SHP77 (cell line): Measurements from ENCODE around the gene TXNRD3.
"Not testable (repeated sequence)": the region's sequence is repeated elsewhere in the genome, so short reads cannot be mapped to it uniquely, and the experiment has no call there.

Source experiments
- DNase-seq, 2 experiments: peaks; one replicate each; lab custom pipeline; 2025; lab: John Stamatoyannopoulos, UW

The TXNRD3 gene

DNA sequence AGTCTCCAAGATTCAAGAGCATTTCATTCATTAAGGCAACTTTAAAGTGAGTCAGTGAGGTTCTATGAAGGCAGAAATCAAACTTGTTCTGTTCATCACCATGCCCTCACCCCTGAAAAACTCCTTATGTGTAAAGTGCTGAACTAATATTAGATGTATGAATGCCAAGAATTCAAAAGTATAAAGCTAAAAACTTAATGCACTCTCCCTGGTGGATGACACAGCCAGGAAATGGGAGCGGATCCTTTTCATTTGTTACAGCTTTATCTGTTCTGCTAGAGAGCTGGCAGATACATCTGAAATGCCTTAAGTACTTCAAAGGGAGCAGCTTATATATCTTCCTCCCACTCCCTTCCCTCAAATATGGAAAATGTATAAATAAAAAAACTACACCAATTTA lies 8.2 kb downstream of the TXNRD3 start:
- DNase-seq: no peak

DNA sequence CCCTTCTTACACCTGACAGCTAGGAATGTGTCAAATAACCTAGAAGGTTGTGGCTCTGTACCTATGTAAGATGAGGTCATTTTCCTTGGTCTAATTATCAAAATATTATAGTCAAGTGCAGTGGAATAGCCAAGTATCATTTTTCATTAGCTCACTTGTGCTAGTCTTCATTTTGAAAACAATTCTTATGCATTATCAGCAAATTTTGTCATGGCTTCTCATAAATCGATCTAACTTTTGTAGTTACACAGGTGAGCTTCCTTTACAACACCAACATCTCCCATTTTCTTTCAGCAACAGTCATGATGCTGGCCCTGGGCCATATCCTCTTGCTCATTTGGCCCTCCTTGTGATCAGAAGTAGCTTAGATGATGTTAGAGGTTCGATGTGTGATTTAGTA lies 10.3 kb downstream of the TXNRD3 start:
- no peak for DNase-seq

DNA sequence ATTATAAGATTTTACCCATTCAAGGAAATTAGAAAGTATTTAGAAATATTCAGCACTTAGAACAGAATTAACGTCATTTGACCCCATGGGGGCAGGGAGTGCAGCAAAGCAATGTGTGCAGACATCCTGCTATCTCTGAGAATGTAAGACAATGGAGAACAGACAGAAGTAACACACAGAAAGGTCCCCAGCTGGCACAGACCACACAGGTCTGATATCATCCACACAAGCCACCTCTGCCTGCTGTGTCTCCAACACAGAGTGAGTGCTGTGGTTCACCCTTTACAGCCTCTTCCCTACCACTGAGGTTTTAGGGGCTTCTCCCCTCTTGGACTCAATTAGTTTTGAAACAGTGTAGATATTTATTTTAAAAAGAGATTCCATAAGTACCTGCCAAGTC lies 16.1 kb downstream of the TXNRD3 start:
- DNase-seq: no peak

DNA sequence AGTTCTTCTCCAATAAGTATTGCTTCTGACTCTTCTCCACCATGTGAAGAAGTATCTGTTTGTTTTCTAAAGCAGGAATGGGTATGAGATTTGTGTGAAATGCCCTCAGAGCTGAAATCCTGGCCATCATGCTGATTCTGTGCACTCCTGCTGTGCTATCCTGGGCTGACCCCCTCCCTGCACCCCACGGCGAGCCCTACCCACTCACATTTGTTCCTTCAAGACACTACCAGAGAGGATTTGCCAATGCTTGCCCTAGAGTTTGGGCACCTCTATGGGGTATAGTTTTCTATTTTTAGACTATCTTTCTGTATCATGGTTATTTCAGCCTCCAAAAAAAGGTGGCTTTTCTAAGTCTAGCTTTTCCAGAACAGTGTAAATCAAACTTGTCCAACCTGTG lies 18.5 kb downstream of the TXNRD3 start:
- no peak for DNase-seq

DNA sequence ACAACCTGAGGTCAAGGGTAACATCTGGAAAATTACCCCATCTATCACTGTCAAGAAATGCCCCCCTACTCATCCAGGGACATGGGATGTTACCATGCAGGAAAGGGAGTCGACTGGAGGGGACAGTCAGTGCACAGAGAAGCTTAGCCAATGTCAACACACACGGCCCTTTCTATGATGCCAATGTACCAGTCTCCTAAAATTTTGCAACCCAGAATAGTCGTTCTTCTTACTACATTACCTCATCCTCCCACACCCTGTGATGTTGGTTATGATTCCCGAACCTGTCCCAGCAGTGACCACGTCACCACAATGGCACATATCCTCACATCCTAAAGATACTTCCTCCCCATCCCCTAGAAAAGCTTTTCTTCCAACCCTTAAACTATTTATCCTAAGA lies 20.1 kb downstream of the TXNRD3 start:
- DNase-seq: no peak

DNA sequence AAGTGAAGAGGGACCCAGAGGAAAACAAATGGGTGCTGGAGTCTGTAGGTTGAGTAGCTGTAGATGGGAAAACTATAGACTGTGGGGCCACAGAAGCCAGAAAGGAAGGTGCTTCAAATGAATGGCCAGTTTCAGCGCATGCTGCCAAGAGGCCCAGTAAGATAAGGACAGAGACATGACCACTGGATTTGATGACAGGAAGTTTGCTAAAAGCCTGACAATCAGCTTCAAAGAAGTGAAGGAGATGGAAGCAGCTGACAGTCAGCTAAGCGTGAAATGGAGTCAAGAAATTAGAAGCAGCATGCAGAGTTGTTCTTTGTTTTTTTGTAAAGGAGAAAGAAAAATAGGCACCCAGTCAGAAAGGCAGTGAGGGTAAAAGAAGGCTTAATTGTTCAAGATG lies 24.9 kb downstream of the TXNRD3 start:
- DNase-seq: no peak

DNA sequence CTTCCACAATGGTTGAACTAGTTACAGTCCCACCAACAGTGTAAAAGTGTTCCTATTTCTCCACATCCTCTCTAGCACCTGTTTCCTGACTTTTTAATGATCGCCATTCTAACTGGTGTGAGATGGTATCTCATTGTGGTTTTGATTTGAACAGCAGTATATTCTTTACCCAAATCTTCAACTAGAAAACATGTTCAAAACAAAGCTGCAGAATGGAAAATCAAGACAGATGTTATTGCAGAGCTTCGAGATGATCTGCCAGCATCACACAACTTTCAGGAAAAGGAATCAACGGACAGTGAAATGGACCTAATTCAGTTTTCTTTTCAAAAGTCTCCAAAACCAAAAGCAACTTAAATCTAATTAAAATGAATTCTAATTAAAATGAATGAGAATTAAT lies 29.2 kb downstream of the TXNRD3 start:
- DNase-seq: not testable (repeated sequence)

DNA sequence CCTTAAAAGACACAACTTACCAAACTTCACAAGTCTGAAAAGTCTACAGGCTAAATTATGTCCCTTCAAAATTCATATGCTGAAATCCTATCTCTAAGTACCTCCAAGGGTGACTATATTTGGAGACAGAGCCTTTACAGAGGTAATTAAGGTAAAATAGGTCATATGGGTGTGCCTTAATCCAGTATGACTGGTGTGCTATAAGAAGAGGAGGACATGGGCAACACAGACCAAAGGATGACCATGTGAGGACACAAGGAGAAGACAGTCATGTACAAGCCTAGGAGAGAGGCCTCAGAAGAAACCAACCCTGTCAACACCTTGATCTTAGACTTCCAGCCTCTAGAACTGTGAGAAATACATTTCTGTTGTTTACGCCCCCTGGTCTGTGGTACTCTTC lies 32.2 kb downstream of the TXNRD3 start:
- DNase-seq: no peak

DNA sequence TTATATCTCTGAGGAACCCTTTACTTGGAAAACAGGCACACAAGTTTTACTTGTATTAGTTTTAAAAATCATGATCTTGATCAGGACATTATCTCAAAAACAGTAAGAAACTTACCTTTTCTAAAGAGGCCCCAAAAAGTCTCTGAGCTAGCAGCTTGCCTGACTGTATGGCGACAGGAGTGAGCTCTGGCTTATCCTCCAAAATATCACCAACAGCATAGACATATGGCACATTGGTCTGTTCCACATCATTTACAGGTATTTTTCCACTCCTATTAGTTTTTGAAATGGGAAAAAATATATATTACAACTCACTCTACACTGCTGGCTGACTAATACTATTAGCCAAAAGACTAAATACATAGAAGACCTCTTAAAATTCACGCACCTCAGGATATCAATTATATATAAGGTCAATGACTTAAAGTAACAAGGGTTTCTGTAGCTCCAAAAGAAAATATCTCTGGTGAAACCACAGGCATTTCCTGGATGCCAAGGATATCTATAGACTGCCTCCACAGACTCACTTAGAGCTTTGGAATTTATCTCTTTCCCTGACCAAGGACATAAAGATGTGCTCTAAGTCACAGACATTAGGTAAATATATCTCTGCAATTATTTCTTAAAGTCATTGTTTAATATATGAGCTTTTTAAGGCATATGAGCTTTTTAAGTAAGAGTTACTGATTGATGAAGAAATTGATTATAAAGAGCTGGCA lies 33.1 kb downstream of the TXNRD3 start:
- DNase-seq: no peak

DNA sequence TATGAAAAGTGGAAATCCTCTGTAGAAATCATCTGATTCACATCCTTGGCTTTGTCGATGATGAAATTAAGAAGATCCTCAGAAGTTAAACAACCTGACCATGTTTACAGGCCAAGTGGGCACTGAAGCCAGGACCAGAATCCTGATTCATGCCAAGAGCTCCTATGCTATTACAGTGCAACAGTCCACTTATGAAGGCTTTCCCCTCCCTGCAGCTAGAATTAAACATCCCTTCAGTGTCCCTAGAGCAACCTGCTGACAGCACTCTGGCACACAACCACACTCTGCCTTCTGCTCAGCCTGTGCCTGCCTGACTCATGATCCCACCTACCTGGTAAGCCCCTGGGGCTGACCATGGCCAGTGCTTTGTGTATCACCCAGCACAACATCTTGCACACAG lies 33.8 kb downstream of the TXNRD3 start:
- DNase-seq: no peak

DNA sequence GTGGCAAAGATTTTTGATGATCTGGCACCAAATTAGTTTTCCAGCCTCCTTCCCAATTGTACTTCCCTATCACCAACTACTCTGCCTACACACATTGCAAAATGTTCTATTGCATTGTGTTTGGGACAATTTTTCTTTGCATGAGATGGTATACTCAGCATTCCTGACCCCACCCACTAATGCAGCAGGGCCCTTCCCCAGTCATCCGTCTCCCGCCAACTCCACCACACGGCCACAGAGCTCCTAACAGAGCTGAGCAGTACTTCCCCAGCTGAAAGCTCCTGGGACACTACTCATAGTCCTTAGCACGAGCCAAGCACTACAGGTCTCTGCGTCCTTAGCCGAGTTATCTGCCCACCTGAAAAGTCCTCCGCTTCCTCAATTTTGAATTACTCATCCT lies 34.2 kb downstream of the TXNRD3 start:
- no peak for DNase-seq

DNA sequence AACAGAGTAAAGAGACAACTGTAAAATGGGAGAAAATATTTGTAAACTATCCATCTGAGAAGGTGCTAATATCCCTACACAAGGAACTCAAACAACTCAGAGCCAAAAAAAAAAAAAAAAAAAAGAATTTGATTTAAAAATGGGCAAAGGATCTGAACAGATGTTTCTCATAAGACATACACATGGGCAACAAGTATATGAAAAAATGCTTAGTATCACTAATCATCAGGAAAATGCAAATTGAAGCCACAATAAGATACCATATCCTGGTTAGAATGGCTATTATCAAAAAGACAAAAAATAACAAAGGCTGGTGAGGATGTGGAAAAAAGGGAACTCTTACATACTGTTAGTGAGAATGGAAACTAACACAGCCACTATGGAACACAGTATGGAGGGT lies 36.2 kb downstream of the TXNRD3 start:
- DNase-seq: no peak

DNA sequence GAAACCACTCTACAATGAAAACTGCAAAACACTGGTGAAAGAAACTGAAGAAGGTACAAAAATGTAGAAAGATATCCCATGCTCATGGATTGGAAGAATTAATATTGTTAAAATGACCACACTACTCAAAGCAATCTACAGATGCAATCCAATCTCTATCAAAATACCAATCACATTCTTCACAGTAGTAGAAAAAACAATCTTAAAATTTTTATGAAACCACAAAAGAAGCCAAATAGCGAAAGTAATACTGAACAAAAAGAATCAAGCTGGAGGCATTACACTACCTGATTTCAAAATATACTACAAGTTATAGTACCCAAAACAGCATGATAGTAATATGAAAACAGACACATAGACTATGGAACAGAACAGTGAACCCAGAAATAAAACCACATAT lies 36.9 kb downstream of the TXNRD3 start:
- no peak for DNase-seq

DNA sequence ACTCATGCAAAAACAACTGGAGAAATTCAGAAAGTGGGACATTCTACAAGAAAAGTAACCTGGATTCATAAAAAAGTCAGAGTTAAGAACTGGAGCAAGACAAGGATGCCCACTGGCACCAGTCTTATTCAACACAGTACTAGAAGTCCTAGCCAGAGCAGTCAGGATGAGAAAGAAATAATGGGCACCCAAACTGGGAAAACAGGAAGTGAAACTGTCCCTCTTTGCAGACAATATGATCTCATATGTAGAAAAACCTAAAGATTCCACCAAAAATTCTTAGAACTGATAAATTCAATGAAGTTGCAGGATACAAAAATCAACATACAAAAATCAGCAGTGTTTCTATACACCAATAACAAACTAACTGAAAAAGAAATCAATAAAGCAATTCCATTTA lies 37.4 kb downstream of the TXNRD3 start:
- DNase-seq: no peak

DNA sequence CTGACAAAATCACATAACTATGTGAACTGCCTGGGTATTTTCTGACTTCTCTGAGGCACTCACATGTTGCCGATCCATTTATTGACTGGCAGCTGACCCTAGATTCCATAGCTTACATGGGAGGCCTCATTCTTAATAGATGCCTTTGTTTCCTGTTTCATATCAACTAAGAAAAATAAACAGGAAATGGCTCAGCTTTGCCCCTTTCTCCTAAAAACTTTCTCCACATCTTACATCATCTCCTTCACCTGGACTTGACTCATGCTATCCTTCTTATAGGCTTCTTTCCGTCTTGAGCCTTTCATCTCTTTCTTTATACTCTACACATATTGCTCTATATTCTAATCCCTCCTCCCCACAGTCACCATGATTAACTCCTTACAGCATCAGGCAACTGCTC lies 38.0 kb downstream of the TXNRD3 start:
- DNase-seq: no peak

DNA sequence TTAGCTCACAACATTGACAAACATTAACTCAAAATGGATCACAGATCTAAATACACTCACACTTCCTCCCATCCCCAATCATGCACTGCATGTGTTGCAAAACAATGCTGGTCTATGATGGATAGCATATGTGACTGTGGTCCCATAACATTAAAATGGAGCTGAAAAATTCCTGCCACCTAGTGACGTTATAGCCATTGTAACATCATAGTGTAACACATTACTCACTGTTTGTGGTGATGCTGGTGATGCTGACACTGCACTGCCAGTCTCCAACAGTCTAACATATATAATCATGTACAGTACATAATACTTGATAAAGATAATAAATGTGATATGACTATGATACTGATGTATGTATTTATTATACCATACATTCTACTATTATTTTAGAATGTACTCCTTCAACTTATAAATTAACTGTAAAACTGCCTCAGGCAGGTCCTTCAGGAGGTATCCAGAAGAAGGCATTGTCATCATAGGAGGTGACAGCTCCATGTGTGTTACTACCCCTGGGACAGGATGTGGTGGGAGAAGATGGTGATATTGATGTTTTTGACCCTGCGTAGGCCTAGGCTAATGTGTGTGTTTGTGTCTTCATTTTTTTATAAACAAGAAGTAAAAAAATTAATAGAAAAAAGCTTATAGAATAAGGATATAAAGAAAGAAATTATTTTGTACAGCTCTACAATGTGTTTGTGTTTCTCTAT lies 41.3 kb downstream of the TXNRD3 start:
- DNase-seq: no peak

DNA sequence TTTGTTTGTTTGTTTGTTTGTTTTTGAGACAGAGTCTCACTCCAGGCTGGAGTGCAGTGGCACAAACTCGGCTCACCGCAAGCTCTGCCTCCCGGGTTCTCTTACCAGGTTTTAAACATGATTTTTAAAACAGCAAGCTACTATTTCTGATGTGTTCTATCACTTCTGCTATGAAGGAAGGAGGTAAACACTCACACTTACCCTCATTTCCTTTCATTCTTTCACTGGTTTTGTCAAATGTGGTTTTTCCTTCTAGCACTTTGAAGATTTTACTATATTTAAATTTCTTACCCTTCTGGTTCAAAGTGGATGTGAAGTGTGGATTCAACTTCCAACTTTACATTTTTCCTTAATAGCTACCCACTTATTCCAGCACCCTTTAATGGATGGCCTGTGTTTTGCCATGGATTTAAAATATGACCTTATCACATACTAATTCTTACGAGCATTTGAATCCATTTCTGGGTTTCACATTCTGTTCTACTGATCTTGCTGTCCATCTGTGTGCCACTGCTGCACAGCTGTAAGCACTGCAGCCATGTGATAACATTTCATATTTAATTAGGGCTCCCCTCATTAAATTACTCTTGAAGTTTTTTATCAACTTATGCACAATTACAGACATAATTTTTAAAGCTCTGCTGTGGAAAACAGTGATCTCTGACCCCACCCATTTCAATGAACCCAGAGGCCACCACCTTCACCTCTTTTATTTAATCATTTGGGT lies 42.3 kb downstream of the TXNRD3 start:
- DNase-seq: no peak

DNA sequence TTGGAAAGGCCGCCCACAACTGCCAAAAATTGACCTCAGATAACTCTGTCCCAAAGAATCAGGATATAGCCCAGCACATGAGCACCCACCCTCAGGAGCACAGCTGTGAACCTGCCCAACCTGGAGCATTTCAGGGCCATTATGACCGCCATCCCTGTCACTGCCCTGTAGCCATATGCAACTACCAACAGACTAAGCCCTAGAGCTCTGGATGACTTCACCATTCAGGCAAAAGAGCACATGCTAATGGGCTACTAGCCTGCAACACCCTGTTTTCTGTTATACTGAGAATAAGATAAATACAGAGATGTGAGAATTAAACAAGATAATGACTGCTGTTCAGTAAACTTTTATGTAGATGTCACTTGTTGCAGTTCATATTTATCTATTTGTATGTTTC lies 45.0 kb downstream of the TXNRD3 start:
- no peak for DNase-seq

DNA sequence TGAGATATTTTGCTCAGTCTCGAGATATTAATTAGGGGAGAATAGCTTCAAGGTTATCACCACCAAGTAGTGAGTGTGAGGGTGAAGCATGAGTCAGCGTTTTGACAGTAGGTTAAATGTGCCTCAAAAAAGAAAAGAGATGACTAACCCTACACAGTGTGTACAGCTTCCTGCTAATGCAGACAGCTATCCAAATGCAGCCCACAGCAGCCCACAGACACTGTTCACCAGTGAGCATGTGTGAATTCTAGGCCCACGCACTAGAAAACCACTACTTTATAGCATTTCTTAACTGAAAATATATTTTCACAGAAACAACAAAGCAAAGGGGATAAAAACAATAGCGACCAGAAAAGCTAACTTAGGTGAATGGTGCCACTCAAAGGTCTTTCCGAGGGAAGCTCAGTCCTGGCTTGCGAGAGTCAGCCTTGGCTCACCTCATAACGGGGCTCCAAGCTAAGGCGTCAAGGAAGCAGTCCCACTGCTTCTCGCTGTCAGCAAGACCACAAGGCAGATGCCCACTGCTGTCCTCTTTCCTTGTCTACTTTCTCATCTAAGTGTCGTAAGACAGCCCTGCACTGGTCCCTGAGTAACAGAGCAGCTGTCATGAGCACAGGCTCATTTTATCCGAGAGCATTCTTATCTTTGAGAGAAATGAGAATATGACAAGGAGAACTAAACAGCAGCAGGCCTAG lies 47.6 kb downstream of the TXNRD3 start:
- no peak for DNase-seq

DNA sequence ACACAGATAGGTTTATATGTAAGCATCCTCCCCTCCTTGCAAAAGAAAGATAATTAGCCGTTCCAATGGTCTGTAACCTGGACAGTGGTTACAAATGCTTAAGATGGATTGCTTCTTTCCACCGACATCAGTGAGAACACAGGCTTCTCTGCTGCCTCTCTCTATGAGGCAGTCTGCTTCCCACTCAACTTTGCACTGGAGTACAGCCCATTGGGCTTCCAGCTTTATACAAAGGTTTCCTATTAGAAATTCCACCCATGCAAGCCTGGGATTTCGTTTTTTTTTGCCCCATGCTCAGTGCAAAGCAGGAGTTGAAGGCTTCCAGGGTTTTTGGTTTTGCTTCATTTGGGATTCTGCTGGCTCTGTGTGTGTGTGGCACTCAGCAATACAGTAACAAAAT lies 48.9 kb downstream of the TXNRD3 start:
- DNase-seq: no peak

DNA sequence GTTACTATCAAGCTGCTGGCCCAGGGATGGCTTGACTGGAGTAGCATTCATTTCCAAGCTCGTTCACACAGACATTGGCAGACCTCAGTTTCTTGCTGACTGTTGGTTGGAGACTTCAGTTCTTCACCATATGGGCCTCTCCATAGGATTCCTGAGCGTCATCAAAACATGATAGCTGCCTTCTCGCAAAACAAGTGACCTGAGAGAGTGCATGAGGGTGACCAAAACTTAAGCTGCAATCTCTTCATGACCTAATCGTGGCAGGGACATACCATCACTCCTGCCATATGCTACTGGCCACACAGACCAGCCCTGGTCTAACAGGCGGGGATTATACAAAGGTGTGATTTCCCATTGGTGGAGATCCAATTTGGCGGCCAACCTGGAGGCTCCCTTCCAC lies 50.2 kb downstream of the TXNRD3 start:
- DNase-seq: no peak

DNA sequence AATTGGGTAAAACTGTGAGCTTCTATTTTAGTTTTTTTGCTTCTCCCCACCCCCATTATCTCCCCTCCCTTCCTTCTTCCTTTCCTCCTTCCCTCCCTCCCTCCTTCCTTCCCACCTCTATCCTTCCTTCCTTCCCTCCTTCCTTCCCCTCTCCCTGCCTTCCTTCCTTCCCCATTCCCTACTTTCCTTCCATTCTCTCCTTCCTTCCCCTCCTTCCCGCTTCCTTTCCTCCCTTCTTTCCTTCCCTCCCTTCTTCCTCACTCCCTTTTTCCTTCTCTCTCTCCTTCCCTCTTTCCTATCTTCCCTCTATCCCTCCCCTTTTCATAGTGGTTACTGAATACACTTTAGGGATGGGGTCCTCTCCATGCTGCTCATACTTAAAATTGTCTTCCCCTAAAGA lies 55.8 kb downstream of the TXNRD3 start:
- DNase-seq: no peak

DNA sequence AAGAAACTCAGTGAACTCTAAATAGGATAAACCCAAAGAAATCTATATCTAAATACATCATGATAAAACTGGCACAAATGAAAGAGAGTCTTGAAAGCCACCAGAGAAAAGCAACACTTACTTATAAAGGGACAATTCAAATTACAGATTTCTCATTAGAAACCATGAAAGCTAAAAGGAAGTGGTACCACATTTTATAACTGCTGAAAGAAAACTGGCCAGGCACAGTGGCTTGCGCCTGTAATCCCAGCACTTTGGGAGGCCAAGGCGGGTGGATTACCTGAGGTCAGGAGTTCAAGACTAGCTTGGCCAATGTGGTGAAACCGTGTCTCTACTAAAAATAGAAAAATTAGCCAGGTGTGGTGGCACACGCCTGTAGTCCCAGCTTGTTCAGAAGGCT lies 59.4 kb downstream of the TXNRD3 start:
- not testable (repeated sequence) for DNase-seq
